ENCODE measurements around the gene GPR42.

DNA sequence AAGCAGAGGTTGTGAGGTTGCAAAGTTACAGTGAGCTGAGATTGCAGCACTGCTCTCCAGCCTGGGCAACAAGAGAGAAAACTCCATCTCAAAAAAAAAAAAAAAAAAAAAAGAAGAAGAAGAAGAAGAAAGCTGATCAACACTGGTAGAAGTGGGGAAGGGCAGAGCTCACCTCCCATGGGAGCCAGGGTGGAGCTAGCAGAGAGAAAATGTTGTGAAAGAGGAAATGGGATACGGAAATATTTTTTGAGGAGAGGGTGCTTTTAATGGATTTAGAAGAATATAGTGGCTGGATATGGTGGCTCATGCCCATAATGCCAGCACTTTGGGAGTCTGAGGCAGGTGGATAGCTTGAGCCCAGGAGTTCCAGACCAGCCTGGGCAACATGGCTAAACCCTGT, 6.8 kb downstream of the GPR42 start:
- TF ChIP-seq, protein P1, sequence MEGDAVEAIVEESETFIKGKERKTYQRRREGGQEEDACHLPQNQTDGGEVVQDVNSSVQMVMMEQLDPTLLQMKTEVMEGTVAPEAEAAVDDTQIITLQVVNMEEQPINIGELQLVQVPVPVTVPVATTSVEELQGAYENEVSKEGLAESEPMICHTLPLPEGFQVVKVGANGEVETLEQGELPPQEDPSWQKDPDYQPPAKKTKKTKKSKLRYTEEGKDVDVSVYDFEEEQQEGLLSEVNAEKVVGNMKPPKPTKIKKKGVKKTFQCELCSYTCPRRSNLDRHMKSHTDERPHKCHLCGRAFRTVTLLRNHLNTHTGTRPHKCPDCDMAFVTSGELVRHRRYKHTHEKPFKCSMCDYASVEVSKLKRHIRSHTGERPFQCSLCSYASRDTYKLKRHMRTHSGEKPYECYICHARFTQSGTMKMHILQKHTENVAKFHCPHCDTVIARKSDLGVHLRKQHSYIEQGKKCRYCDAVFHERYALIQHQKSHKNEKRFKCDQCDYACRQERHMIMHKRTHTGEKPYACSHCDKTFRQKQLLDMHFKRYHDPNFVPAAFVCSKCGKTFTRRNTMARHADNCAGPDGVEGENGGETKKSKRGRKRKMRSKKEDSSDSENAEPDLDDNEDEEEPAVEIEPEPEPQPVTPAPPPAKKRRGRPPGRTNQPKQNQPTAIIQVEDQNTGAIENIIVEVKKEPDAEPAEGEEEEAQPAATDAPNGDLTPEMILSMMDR (conservative IDR thresholded peaks at IDR 0.05; ENCODE audit: low read length): no peak
- TF ChIP-seq EZH2phosphoT487 (IDR thresholded peaks at IDR 0.05; ENCODE audit: borderline replicate concordance): no peak

All from Loucy (cell line).